Stimulated activated CD4-positive, alpha-beta T cell treated with anti-CD3 and anti-CD28 coated beads, Interleukin-4, amount 100 ng/mL, for 1 hour (primary cell): ENCODE measurements around the gene CAMTA1.

Experiments
- DNase-seq: peaks from one replicate; pipeline ENCODE4 v3.0.0-alpha.2; 2020

The CAMTA1 gene

GRCh38 chr1:7516341-7516740, 731.1 kb downstream of the CAMTA1 start:
- DNase-seq, result no peak

GRCh38 chr1:7516929-7517328, 731.7 kb downstream of the CAMTA1 start:
- DNase-seq, result no peak

DNA sequence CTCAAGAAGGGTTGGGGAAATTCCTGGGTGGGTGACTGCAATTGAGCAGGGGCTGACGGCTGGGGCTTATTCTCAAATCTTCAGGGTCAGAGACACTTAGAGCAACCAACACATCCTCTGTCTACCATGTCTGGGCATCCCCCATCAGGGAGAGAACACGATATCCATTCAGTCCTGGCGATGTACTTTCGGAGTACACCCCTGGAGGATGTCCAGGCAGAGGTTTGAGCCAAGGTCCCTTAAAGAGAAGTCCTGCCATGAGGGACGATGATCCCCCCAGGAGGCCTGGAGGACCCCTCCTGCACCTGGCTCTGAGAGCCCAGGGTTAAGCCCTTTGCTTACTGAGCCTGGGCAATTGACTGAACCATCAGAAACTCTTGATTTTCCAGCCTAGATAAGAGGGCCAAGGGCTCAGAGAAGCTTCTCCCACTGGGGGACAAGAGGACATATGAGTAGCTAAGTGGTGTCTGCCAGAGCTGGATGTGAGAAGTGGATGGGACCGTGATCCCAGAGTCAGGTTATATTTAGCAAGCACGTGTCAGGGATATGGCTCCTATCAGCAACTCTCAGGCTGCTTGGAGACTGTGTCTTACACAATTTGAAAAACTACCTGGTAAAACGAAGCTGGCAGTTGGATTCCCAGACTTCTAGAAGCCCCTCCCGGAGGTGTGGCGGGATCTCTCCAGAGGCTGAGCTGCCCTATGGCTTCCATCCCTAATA, 732.5 kb downstream of the CAMTA1 start:
- no peak for DNase-seq

- no peak for DNase-seq
These were observed 733.2 kb downstream of the CAMTA1 start for GRCh38 chr1:7518411-7518810.

- no peak for DNase-seq
These were observed 734.1 kb downstream of the CAMTA1 start for GRCh38 chr1:7519181-7519860.

DNA sequence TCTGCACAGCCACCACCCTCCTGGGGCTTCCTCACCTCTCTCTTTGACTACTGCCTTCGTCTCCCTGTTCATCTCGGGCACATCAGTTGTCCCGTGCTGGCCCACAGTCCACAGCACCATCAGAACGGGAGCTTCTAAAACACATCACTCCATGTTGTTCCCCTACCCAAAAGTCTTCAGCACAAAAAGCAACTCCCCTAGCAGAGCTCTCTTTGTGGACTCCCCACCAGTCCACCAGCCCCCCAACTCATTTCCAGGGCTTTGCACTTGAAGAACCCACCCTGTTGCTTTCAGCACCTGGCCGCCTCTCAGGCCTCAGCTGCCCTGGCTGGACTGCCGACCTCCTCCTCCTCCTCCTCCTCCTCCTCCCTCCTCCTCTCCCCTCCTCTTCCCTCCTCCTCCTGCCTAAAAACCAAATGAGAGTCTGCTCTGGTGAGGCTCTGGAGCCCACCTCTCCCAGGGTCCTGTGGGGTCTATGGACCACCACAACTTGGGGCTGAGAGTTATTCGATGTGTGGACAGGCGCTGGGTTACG, 734.7 kb downstream of the CAMTA1 start:
- no peak for DNase-seq

GRCh38 chr1:7520496-7520895, 735.2 kb downstream of the CAMTA1 start:
- DNase-seq, result no peak

GRCh38 chr1:7524341-7525337, 739.4 kb downstream of the CAMTA1 start:
- DNase-seq, result no peak

DNA sequence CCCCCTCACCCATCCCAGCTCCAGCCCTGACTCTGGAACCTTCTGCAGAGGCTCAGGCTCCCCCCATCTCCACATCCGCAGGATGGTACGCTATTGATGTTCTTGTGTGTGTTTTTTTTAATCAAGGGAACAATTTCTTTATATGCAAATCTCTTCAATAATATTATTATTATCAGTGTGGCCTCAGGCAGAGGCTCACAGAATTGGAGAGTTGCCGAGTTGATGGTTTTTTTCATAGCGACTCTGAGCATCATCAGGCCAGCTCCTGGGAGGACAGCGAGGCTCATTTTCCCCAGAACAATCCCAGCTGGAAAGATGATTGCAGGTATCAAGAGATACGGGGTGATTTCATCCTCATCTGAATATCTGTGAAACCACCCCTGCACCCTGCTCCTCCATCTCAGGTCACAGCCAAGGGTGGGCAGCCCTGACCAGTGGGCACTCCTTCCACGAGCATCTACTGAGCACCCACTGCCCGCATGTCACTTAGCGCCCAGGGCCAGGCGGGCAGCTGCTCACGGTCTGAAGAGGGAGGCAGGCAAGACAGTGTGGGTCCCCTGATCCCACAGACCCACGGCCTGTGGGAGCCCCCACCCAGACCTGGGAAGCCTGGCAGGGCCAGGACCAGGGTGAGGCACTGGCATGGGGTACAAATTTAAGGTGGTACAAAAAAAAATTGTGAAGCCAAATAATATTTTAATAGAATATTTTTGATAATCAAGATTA, 740.2 kb downstream of the CAMTA1 start:
- no peak for DNase-seq

DNA sequence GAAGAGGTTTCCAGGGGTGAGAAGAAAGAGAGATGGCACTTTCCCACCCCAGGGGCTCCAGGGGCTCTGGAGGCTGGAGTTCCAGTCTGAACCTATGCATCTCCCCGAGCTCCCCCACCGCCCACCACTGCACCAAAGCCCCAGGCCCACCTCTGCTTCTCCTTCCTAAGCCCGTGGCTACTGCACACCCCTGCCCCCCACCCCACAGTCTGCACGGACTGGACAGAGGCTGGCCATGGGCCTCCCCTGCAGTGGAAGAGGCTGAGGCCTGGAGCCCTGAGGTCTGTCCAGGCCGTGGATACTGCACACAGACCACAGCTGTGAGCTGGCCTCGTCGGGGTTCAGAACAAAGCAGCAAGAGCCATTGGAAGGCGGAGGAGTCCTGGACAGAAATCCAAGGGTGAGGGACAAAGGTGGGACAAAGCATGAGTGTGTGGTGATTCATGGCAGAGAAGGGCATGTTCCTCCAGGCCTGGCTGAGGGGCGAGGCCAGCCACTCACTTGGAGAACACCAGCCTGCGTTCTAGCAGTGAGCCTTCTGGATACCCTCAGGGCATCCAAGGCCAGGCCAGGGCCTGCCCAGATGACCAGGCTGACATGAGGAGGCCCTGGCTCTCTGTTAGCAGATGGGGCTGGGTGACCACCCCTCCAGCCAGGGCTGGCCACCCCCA, 741.1 kb downstream of the CAMTA1 start:
- DNase-seq, result no peak

DNA sequence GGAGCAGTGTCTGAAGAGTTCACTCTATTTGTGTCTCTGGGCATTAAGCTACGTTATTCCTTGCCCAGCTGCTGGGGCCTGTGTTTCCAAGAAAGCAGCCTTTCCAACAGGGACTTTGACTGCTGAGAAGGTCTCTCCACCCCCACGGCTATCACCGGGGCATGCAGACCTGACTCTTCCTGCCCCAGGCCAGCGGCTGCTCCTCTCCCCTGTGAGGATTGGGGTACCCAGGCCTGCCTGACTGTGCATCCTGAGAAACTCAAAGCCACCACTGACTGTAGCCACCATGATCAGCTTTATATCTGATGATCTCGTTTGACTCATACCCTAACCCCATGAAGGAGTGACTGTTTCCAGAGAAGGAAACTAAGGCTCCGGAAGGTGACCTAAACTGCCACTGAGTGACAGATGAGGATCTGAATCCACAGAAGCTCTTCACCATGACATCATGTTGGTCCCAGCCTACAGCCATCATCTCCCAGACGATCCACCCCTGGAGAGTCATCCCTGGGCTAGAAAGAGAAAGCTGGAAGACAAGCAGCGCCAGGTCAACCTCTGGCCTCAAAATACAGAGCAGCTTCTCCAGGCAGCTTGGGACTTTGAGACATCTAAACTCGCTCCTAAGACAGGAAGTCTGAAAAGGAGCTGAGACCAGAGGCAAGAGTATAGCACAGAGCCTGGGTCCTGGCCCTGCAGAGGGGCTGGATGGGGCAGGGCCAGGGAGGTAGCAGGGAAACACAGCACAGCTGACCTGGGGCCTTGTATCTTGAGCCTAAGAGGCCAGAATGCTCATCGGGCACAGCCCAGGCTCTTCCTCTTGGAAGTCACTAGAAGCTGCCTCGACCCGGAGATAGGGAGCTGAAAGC, 741.8 kb downstream of the CAMTA1 start:
- DNase-seq, result no peak

DNA sequence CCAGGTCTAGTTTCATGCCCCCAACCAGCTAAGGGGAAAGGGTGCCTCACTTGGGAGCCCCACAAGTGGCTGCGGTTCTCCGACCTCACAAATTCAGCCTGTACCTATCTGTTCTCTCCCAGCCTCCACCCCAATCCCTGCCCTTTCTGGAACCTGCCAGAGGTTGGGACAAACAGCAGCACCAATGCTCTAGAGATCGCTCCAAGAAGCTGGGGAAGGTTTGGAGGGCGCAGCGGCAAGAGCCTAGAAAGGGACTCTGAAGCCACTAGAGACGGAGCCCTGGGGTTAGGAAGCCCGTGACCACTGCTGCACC, 742.4 kb downstream of the CAMTA1 start:
- no peak for DNase-seq

- DNase-seq, result no peak
These were observed 743.3 kb downstream of the CAMTA1 start for GRCh38 chr1:7528386-7529198.

- DNase-seq, result no peak
These were observed 744.7 kb downstream of the CAMTA1 start for GRCh38 chr1:7529917-7530316.

GRCh38 chr1:7531562-7532340, 746.5 kb downstream of the CAMTA1 start:
- no peak for DNase-seq

DNA sequence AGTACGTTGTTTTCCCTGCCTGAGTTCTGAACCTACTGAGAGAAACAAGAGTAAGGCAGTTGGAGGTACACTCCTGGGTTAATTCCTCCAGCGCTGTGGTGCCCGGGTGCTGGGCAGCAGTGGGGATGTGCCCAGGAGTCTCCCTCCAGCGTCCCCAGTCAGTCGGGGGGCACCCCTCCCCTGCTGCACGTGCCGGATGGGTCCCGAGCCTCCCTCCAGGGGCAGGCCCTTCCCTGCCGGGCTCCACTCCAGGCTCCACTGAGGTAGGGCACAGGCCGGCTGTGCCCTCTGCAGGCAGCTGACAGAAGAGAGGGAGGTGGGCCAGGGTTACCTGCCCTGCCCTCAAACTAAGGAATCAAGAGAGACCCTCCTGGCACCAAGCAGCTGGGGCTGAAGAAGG, 747.8 kb downstream of the CAMTA1 start:
- no peak for DNase-seq

DNA sequence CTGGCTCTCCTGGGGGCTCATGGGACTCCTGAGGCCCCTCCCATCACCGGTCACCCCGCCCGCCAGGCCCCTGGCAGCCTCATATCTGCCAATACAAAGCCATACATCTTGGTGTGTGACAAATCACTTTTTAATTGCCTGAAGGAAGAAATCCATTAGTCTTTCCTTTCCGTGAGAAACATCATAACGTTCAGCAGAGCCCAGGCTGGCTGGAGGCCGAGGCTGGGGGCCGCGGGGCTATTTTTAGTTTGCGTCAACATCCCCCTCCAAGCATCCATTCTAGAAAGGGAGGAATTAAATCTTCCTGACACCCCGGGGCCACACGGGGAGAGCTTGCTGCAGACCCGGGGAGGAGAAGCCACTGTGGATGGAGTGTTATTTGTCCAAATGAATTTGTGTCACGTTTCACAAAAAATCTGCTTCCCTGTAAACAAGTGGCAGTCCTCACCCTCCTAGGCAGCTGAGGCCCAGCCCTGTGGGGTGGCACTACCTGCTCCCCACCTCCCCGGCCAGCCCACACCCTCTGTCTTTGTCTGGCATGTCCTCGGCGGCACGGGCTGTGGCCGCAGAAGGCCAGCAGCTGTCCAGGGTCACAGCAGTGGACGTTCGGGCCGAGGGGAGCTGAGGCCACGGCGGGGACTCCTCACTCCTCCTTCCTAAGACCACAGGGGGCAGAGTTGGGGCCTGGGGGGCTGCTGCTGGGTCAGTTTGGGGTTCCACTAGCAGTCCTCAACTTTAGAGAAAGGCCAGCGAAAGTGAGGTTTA, 749.0 kb downstream of the CAMTA1 start:
- DNase-seq, result no peak

DNA sequence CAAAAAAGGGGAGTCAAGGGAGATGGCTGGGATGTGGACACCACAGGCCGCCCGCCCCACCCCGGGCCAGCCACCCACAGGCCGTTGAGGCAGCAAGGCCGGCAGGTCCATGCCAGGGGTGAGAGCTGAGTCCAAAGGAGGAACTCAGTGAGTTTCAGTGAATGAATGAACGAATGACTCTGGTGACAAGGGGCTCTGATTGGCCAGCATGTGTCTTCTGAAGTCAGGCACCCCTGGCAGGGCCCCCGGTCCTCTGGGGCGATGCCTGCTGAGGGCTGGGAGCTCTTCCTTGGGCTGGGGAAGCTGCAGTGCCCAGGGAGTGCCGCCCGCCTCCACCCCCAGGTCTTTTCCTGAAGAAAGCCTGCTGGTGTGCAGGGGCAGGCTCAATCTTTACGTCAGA, 749.8 kb downstream of the CAMTA1 start:
- no peak for DNase-seq
